Neural progenitor cell (in vitro differentiated cells): Measurements from ENCODE around the gene XAB2.

ENCODE experiments used
- CTCF ChIP-seq: fragments of 200-600 bp; sonication (generic); IDR thresholded peaks from 2 replicates; pipeline ENCODE4 v1.5.1; 2017; ENCODE audit warnings: antibody characterized with exemption, mild to moderate bottlenecking
- EZH2 ChIP-seq: fragments of 200-600 bp; sonication (generic); IDR thresholded peaks from 2 replicates; pipeline ENCODE4 v1.6.1; 2017; ENCODE audit warnings: antibody characterized with exemption, mild to moderate bottlenecking, moderate library complexity
- EZH2phosphoT487 ChIP-seq: fragments of 200-600 bp; sonication (generic); IDR thresholded peaks from 2 replicates; pipeline ENCODE4 v1.6.1; 2017; ENCODE audit warnings: antibody characterized with exemption

- TF ChIP-seq CTCF (no peak), EZH2phosphoT487 (no peak), EZH2 (no peak)
These were observed 3.5 kb downstream of the XAB2 start for GRCh38 chr19:7625763-7626372.
